Liver (tissue), 9 donors: ENCODE measurements around the gene RER1. TPM values are rescaled to one million over a fixed set of nuclear protein-coding genes. Genes with fewer than 3 reads are reported as not detected.

Source experiments
- DNase-seq: peaks from one replicate; pipeline ENCODE4 v3.0.0-alpha.2; 2017; ENCODE audit warnings: low spot score
- H3K27ac ChIP-seq, 2 donors: one replicate each; pipeline ENCODE4 v1.7.0; 2013; ENCODE audit warnings: inconsistent platforms in 2 of 2, low read length in 2 of 2, control low read depth in 1 of 2, low read depth in 1 of 2, mild to moderate bottlenecking in 1 of 2
- H3K27me3 ChIP-seq, 4 donors: one replicate each; pipeline versions ENCODE4 v1.6.1 to v1.7.0; 2013; ENCODE audit warnings: low read length in 3 of 4, inconsistent platforms in 1 of 4, mild to moderate bottlenecking in 1 of 4, moderate library complexity in 1 of 4; ENCODE audit not compliant: control insufficient read depth in 4 of 4, insufficient read depth in 4 of 4
- H3K36me3 ChIP-seq, 4 donors: one replicate each; pipeline versions ENCODE4 v1.6.1 to v1.7.0; 2013; ENCODE audit warnings: low read length in 3 of 4, mild to moderate bottlenecking in 3 of 4, low read depth in 1 of 4, moderate library complexity in 1 of 4; ENCODE audit not compliant: control insufficient read depth in 4 of 4, insufficient read depth in 3 of 4
- H3K4me1 ChIP-seq, 4 donors: one replicate each; pipeline versions ENCODE4 v1.6.1 to v1.7.0; 2013; ENCODE audit warnings: low read length in 3 of 4, mild to moderate bottlenecking in 3 of 4, moderate library complexity in 1 of 4; ENCODE audit not compliant: control insufficient read depth in 4 of 4, insufficient read depth in 4 of 4
- H3K4me3 ChIP-seq, 3 donors: one replicate each; pipeline versions ENCODE4 v1.6.1 to v1.7.0; 2013; ENCODE audit warnings: low read length in 3 of 3, control low read depth in 1 of 3, low read depth in 1 of 3, mild to moderate bottlenecking in 1 of 3
- H3K9ac ChIP-seq, 2 donors: one replicate each; pipeline ENCODE4 v1.7.0; 2013; ENCODE audit warnings: low read length in 2 of 2, mild to moderate bottlenecking in 2 of 2, moderate library complexity in 2 of 2, control low read depth in 1 of 2, low read depth in 1 of 2
- H3K9me3 ChIP-seq, 4 donors: one replicate each; pipeline versions ENCODE4 v1.6.1 to v1.7.0; 2013; ENCODE audit warnings: low read length in 3 of 4; ENCODE audit not compliant: control insufficient read depth in 4 of 4
- ATF3 ChIP-seq: IDR thresholded peaks from 2 replicates; pipeline ENCODE4 v1.6.1; 2016; ENCODE audit warnings: antibody characterized with exemption
- CTCF ChIP-seq: fragments of 150-350 bp; IDR thresholded peaks from 2 replicates; pipeline ENCODE4 v1.5.1; 2017; ENCODE audit warnings: improper control_type of control experiment, low read depth, low read length; ENCODE audit not compliant: missing input control
- EGR1 ChIP-seq, 2 donors: IDR thresholded peaks; 2 replicates each; pipeline ENCODE4 v1.6.1; 2016 to 2018; ENCODE audit warnings: antibody characterized with exemption in 2 of 2, low read depth in 2 of 2
- FOXA1 ChIP-seq: IDR thresholded peaks from 2 replicates; pipeline ENCODE4 v1.6.1; 2016; ENCODE audit warnings: antibody characterized with exemption
- FOXA2 ChIP-seq: IDR thresholded peaks from 2 replicates; pipeline ENCODE4 v1.6.1; 2016; ENCODE audit warnings: antibody characterized with exemption
- GABPA ChIP-seq, 2 donors: IDR thresholded peaks in 1 of 2; conservative IDR thresholded peaks in 1 of 2; 2 replicates each; pipeline ENCODE4 v1.6.1; 2016; ENCODE audit warnings: antibody characterized with exemption in 2 of 2, mild to moderate bottlenecking in 1 of 2, moderate library complexity in 1 of 2
- HNF4G ChIP-seq: IDR thresholded peaks from 2 replicates; pipeline ENCODE4 v1.6.1; 2016; ENCODE audit warnings: antibody characterized with exemption
- JUND ChIP-seq, 2 donors: IDR thresholded peaks; 2 replicates each; pipeline ENCODE4 v1.6.1; 2016; ENCODE audit warnings: antibody characterized with exemption in 2 of 2
- MAX ChIP-seq: IDR thresholded peaks from 2 replicates; pipeline ENCODE4 v1.6.1; 2016; ENCODE audit warnings: antibody characterized with exemption
- NR2F2 ChIP-seq: IDR thresholded peaks from 2 replicates; pipeline ENCODE4 v1.6.1; 2016; ENCODE audit warnings: antibody characterized with exemption
- RAD21 ChIP-seq, 2 donors: IDR thresholded peaks; 2 replicates each; pipeline ENCODE4 v1.6.1; 2016; ENCODE audit warnings: antibody characterized with exemption in 2 of 2, mild to moderate bottlenecking in 2 of 2
- REST ChIP-seq: IDR thresholded peaks from 2 replicates; pipeline ENCODE4 v1.6.1; 2016; ENCODE audit warnings: antibody characterized with exemption, mild to moderate bottlenecking
- RXRA ChIP-seq, 2 donors: IDR thresholded peaks; 2 replicates each; pipeline ENCODE4 v1.6.1; 2017 to 2018; ENCODE audit warnings: antibody characterized with exemption in 2 of 2, mild to moderate bottlenecking in 1 of 2
- SP1 ChIP-seq: IDR thresholded peaks from 2 replicates; pipeline ENCODE4 v1.6.1; 2018; ENCODE audit warnings: antibody characterized with exemption, mild to moderate bottlenecking
- TAF1 ChIP-seq: conservative IDR thresholded peaks from 2 replicates; pipeline ENCODE4 v1.6.1; 2016; ENCODE audit warnings: antibody characterized with exemption, mild to moderate bottlenecking
- YY1 ChIP-seq: IDR thresholded peaks from 2 replicates; pipeline ENCODE4 v1.6.1; 2016; ENCODE audit warnings: antibody characterized with exemption, mild to moderate bottlenecking
- ZBTB33 ChIP-seq: IDR thresholded peaks from 2 replicates; pipeline ENCODE4 v1.6.1; 2016; ENCODE audit warnings: antibody characterized with exemption
- WGBS: extraction: QIAGEN DNeasy Blood & Tissue Kit; methylation state at CpG from one replicate; pipeline ENCODE4 v1.1.7; 2013; 5-methylcytosine and 5-hydroxymethylcytosine counted together
- polyA plus RNA-seq, 2 donors: library from polyadenylated mRNA; stranded (reverse) in 1 of 2; unstranded in 1 of 2; fragments of 200-250 nt in 1 of 2; fragments of >200 nt in 1 of 2; fragmentation: Nextera tagmentation in 1 of 2; extraction: Ambion mirVana in 1 of 2; gene quantifications; one replicate each; pipeline versions ENCODE4 v1.2.1 to v1.2.3, GENCODE V29; 2013 to 2015
- total RNA-seq, 2 donors: library from RNA; depleted of rRNA; stranded (reverse); fragments of >200 nt; gene quantifications; one replicate each; pipeline ENCODE4 v1.2.3, GENCODE V29; 2014
- donor health status: healthy.
- donor health status: healthy.
- donor health status: healthy.
- donor health status: healthy.
- donor health status: healthy.

Gene RER1
- total and polyA plus RNA-seq, 4 donors, result 43.5 to 142 (median 89.7) TPM

GRCh38 chr1:2400576-2400909 lies 8.9 kb downstream of the RER1 start (continued):
- no peak for TF ChIP-seq ATF3
- no peak for TF ChIP-seq FOXA2
- no peak for TF ChIP-seq FOXA1

- peaks cover 19 to 82% (median 52%) of the 10 kb centered on the region in 4 donors for H3K36me3 ChIP-seq
Measured at GRCh38 chr1:2400950-2401649, 9.5 kb downstream of the RER1 start.

More at GRCh38 chr1:2400950-2401649, 9.5 kb downstream of the RER1 start:
- Histone ChIP-seq H3K9ac (no peak overlapping the region), H3K27me3 (no peaks in the 10 kb centered on the region), H3K4me1 (peaks cover 0 to 2% (median 0%) of the 10 kb centered on the region in 4 donors), H3K4me3 (no peak overlapping the region), H3K27ac (no peak overlapping the region), H3K9me3 (no peaks in the 10 kb centered on the region)
- peak; percentile 41 for DNase-seq
- TF ChIP-seq RAD21 (IDR thresholded peaks at IDR 0.05), result no peak
- no peak for TF ChIP-seq MAX
- no peak for TF ChIP-seq RXRA (IDR thresholded peaks at IDR 0.05)
- TF ChIP-seq EGR1 (IDR thresholded peaks at IDR 0.05; ENCODE audit: low read depth in 2 of 2), result no peak
- TF ChIP-seq JUND (IDR thresholded peaks at IDR 0.05), result no peak
- no peak for TF ChIP-seq REST
- TF ChIP-seq FOXA1, result no peak
- TF ChIP-seq YY1, result no peak
- TF ChIP-seq ZBTB33, result no peak
- no peak for TF ChIP-seq NR2F2
- no peak for TF ChIP-seq SP1
- TF ChIP-seq ATF3, result no peak
- TF ChIP-seq TAF1, result no peak
- TF ChIP-seq CTCF, result no peak
- TF ChIP-seq HNF4G, result no peak
- TF ChIP-seq FOXA2, result no peak
- no peak for TF ChIP-seq GABPA (IDR thresholded peaks at IDR 0.05 in 1 of 2, conservative IDR thresholded peaks at IDR 0.05 in 1 of 2)
- 87% methylated on average over 14 of the region's 14 CpGs for WGBS
